Sigmoid colon (tissue), 7 donors: Measurements from ENCODE around the gene TRIP12. TPM values are rescaled to one million over a fixed set of nuclear protein-coding genes. Genes with fewer than 3 reads are reported as not detected.

ENCODE experiments used
- DNase-seq: peaks from one replicate; pipeline ENCODE4 v3.0.0-alpha.2; 2019
- H3K27ac ChIP-seq, 4 donors: fragments of 200-600 bp; sonication (generic); one replicate each; pipeline ENCODE4 v1.5.1; 2016 to 2019; ENCODE audit warnings: mild to moderate bottlenecking in 1 of 4
- H3K27me3 ChIP-seq, 3 donors: fragments of 200-600 bp; sonication (generic); one replicate each; pipeline ENCODE4 v1.5.1; 2019; ENCODE audit warnings: mild to moderate bottlenecking in 1 of 3
- H3K36me3 ChIP-seq, 4 donors: fragments of 200-600 bp; sonication (generic); one replicate each; pipeline ENCODE4 v1.5.1; 2016 to 2019
- H3K4me1 ChIP-seq, 4 donors: fragments of 200-600 bp; sonication (generic); one replicate each; pipeline ENCODE4 v1.5.1; 2017 to 2019
- H3K4me3 ChIP-seq, 4 donors: fragments of 200-600 bp; sonication (generic); one replicate each; pipeline ENCODE4 v1.5.1; 2017 to 2019; ENCODE audit warnings: mild to moderate bottlenecking in 2 of 4, moderate library complexity in 1 of 4
- H3K9me3 ChIP-seq, 4 donors: fragments of 200-600 bp in 3 of 4; sonication (generic) in 3 of 4; one replicate each; pipeline versions ENCODE4 v1.5.1 to v1.6.1; 2013 to 2019
- CTCF ChIP-seq, 4 experiments: fragments of 450-650 bp in 3 of 4; fragments of 200-600 bp in 1 of 4; IDR thresholded peaks; one replicate each; pipeline ENCODE4 v1.5.1; 2016 to 2019; ENCODE audit warnings: antibody characterized with exemption in 4 of 4, mild to moderate bottlenecking in 3 of 4, moderate library complexity in 2 of 4
- EP300 ChIP-seq, 4 donors: sonication (generic); formaldehyde crosslinking; IDR thresholded peaks; one replicate each; pipeline ENCODE4 v1.6.1; 2017; ENCODE audit warnings: antibody characterized with exemption in 4 of 4
- POLR2A ChIP-seq, 2 donors: fragments of 450-650 bp; IDR thresholded peaks; one replicate each; pipeline ENCODE4 v1.6.1; 2016; ENCODE audit warnings: antibody characterized with exemption in 2 of 2, mild to moderate bottlenecking in 2 of 2, moderate library complexity in 2 of 2
- POLR2AphosphoS5 ChIP-seq, 4 donors: sonication (generic); formaldehyde crosslinking; IDR thresholded peaks; one replicate each; pipeline ENCODE4 v1.6.1; 2017; ENCODE audit warnings: antibody characterized with exemption in 4 of 4
- WGBS, 2 donors: extraction: QIAGEN DNeasy Blood & Tissue Kit; methylation state at CpG; one replicate each; pipeline ENCODE4 v1.1.7; 2013; 5-methylcytosine and 5-hydroxymethylcytosine counted together
- intact Hi-C: fragments of 100-400 bp; cut with DNase I; formaldehyde crosslinking; loops from one replicate; pipeline ENCODE4 v1.15.1; 2023
- polyA plus RNA-seq, 3 donors: library from polyadenylated mRNA; stranded (reverse); fragments of 200-250 nt; gene quantifications; one replicate each; pipeline ENCODE4 v1.2.3, GENCODE V29; 2013
- total RNA-seq, 4 donors: library from RNA; depleted of rRNA; stranded (reverse); fragments of >200 nt; gene quantifications; one replicate each; pipeline ENCODE4 v1.1.0, GENCODE V29; 2016
- donor health status: healthy with polysubstance abuse.
- donor health status: Bipolar disorder and iron deficiency.
- donor health status: healthy.

The TRIP12 gene
- total and polyA plus RNA-seq, 7 donors = 20.4 to 168 (median 144) TPM

- 82 to 89% methylated on average over 2 of the region's 2 CpGs for WGBS, 2 donors
- Histone ChIP-seq H3K4me1 (peaks cover 0 to 25% (median 15%) of the 10 kb centered on the region in 4 donors), H3K9me3 (no peaks in the 10 kb centered on the region), H3K4me3 (no peak overlapping the region), H3K36me3 (peaks cover 0 to 43% (median 24%) of the 10 kb centered on the region in 4 donors), H3K27me3 (no peaks in the 10 kb centered on the region), H3K27ac (no peak overlapping the region)
- intact Hi-C loops = no loop called here
- DNase-seq = no peak
- TF ChIP-seq CTCF (IDR thresholded peaks at IDR 0.05) = no peak
- TF ChIP-seq EP300 (IDR thresholded peaks at IDR 0.05) = no peak
Observed at GRCh38 chr2:229875549-229875948, 46.3 kb downstream of the TRIP12 start.

- H3K27ac ChIP-seq = no peak overlapping the region
- WGBS, 2 donors = 69 to 85% methylated on average over 4 of the region's 4 CpGs
Observed at GRCh38 chr2:229874647-229875046, 47.2 kb downstream of the TRIP12 start.

GRCh38 chr2:229873123-229873581, 48.7 kb downstream of the TRIP12 start:
- Histone ChIP-seq H3K27ac (no peak overlapping the region), H3K4me1 (peaks cover 0 to 42% (median 23%) of the 10 kb centered on the region in 4 donors), H3K36me3 (peaks cover 0 to 19% (median 10%) of the 10 kb centered on the region in 4 donors), H3K27me3 (no peaks in the 10 kb centered on the region), H3K9me3 (no peaks in the 10 kb centered on the region), H3K4me3 (no peak overlapping the region)
- 48 to 81% methylated on average over 1 of the region's 1 CpG for WGBS, 2 donors
- no peak for TF ChIP-seq POLR2AphosphoS5 (IDR thresholded peaks at IDR 0.05)
- TF ChIP-seq POLR2A (IDR thresholded peaks at IDR 0.05) = no peak
- no peak for TF ChIP-seq EP300 (IDR thresholded peaks at IDR 0.05)
- no peak for TF ChIP-seq CTCF (IDR thresholded peaks at IDR 0.05)
- no peak for DNase-seq
- intact Hi-C loops = no loop called here

More at GRCh38 chr2:229874647-229875046, 47.2 kb downstream of the TRIP12 start:
- intact Hi-C loops = no loop called here
- H3K9me3 ChIP-seq = no peaks in the 10 kb centered on the region
- no peak overlapping the region for H3K4me3 ChIP-seq
- DNase-seq = no peak
- H3K36me3 ChIP-seq = peaks cover 0 to 34% (median 24%) of the 10 kb centered on the region in 4 donors
- no peaks in the 10 kb centered on the region for H3K27me3 ChIP-seq
- peaks cover 0 to 29% (median 15%) of the 10 kb centered on the region in 4 donors for H3K4me1 ChIP-seq
- TF ChIP-seq POLR2AphosphoS5 (IDR thresholded peaks at IDR 0.05) (no peak), CTCF (IDR thresholded peaks at IDR 0.05) (no peak), POLR2A (IDR thresholded peaks at IDR 0.05) (no peak), EP300 (IDR thresholded peaks at IDR 0.05) (no peak)

- WGBS, 2 donors = 97% methylated on average over 6 of the region's 6 CpGs
- Histone ChIP-seq H3K4me3 (no peak overlapping the region), H3K27me3 (no peaks in the 10 kb centered on the region), H3K9me3 (no peaks in the 10 kb centered on the region), H3K27ac (no peak overlapping the region), H3K36me3 (no peaks in the 10 kb centered on the region), H3K4me1 (peaks cover 0 to 57% (median 30%) of the 10 kb centered on the region in 4 donors)
- TF ChIP-seq EP300 (IDR thresholded peaks at IDR 0.05) = no peak
- TF ChIP-seq POLR2A (IDR thresholded peaks at IDR 0.05) = no peak
- no peak for TF ChIP-seq CTCF (IDR thresholded peaks at IDR 0.05)
- no peak for TF ChIP-seq POLR2AphosphoS5 (IDR thresholded peaks at IDR 0.05)
- no peak for DNase-seq
- intact Hi-C loops = no loop called here
Observed at GRCh38 chr2:229870903-229871656, 50.7 kb downstream of the TRIP12 start.
